Measurements from ENCODE around the gene PCGF3. TPM values are rescaled to one million over a fixed set of nuclear protein-coding genes. Genes with fewer than 3 reads are reported as not detected.
"Not testable (repeated sequence)": the region's sequence is repeated elsewhere in the genome, so short reads cannot be mapped to it uniquely, and the experiment has no call there.

PCGF3 gene
- total RNA-seq, 4 donors from 2014 or later, result 14.5 to 31.9 (median 21.6) TPM

DNA sequence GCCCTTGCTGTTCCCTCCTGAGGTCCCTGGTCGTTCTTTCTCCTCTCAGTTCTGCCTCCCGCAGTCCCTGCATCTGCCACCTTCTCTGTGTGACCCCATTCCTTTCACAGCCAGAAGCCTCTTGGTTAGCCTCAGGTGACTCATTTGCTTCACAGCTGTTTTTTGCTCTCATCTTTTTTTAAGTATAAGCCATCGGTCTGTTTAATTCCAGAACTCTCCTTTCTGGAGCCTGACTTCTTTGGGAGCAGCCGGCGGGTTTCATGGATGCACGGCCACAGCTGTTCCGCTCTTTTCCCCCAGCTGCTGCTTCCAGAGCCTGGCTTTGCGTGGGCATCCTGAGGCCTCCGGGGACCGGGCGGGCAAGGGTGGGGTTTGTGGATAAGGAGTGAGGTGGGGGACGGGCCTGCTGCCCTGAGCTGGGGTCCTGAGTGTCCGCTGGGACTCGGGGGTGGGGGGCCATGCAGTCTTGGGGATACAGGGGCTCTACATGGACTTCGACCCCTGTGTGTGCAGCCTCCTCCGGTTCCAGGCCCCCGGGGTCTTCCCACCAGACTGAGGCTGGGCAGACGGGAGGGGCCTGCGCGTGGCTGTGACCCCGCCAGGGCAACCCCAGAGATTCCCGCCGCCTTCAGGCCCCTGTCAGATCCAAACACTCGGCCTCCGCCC is 46.7 kb downstream of the PCGF3 start:
- in situ Hi-C loops (cut with MboI; ENCODE audit: low sequenced_read_pairs in 4 of 4), result no loop called here
- ATAC-seq, result no peak
- TF ChIP-seq POLR2A (IDR thresholded peaks at IDR 0.05), result no peak
- TF ChIP-seq, protein P1, sequence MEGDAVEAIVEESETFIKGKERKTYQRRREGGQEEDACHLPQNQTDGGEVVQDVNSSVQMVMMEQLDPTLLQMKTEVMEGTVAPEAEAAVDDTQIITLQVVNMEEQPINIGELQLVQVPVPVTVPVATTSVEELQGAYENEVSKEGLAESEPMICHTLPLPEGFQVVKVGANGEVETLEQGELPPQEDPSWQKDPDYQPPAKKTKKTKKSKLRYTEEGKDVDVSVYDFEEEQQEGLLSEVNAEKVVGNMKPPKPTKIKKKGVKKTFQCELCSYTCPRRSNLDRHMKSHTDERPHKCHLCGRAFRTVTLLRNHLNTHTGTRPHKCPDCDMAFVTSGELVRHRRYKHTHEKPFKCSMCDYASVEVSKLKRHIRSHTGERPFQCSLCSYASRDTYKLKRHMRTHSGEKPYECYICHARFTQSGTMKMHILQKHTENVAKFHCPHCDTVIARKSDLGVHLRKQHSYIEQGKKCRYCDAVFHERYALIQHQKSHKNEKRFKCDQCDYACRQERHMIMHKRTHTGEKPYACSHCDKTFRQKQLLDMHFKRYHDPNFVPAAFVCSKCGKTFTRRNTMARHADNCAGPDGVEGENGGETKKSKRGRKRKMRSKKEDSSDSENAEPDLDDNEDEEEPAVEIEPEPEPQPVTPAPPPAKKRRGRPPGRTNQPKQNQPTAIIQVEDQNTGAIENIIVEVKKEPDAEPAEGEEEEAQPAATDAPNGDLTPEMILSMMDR (IDR thresholded peaks at IDR 0.05 in 4 of 5, conservative IDR thresholded peaks at IDR 0.05 in 1 of 5), result no peak
- Histone ChIP-seq H3K9me3 (no peaks in the 10 kb centered on the region), H3K4me3 (no peak overlapping the region), H3K36me3 (no peaks in the 10 kb centered on the region), H3K4me1 (peaks cover 0 to 8% of the 10 kb centered on the region in 2 donors), H3K27me3 (no peaks in the 10 kb centered on the region), H3K27ac (no peak overlapping the region)
- intact Hi-C loops (cut with DNase I; ENCODE audit: low total_unique reads), result no loop called here
- DNase-seq, result no peak

DNA sequence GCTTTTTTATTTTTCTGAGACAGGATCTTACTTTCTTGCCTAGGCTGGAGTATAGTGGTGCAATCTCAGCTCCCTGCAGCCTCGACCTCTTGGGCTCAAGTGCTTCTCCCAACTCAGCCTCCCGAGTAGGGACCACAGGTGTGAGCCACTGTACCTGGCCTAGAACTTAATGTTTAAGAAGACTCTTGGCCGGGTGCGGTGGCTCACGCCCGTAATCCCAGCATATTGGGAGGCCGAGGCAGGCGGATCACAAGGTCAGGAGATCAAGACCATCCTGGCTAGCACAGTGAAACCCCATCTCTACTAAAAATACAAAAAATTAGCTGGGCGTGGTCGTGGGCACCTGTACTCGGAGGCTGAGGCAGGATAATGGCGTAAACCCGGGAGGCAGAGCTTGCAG is 47.6 kb downstream of the PCGF3 start:
- H3K27ac ChIP-seq; H3K4me3 ChIP-seq; H3K4me1 ChIP-seq; H3K9me3 ChIP-seq; ATAC-seq; intact Hi-C loops (cut with DNase I; ENCODE audit: low total_unique reads); in situ Hi-C loops (cut with MboI; ENCODE audit: low sequenced_read_pairs in 4 of 4); H3K27me3 ChIP-seq; DNase-seq; H3K36me3 ChIP-seq: not testable (repeated sequence)

DNA sequence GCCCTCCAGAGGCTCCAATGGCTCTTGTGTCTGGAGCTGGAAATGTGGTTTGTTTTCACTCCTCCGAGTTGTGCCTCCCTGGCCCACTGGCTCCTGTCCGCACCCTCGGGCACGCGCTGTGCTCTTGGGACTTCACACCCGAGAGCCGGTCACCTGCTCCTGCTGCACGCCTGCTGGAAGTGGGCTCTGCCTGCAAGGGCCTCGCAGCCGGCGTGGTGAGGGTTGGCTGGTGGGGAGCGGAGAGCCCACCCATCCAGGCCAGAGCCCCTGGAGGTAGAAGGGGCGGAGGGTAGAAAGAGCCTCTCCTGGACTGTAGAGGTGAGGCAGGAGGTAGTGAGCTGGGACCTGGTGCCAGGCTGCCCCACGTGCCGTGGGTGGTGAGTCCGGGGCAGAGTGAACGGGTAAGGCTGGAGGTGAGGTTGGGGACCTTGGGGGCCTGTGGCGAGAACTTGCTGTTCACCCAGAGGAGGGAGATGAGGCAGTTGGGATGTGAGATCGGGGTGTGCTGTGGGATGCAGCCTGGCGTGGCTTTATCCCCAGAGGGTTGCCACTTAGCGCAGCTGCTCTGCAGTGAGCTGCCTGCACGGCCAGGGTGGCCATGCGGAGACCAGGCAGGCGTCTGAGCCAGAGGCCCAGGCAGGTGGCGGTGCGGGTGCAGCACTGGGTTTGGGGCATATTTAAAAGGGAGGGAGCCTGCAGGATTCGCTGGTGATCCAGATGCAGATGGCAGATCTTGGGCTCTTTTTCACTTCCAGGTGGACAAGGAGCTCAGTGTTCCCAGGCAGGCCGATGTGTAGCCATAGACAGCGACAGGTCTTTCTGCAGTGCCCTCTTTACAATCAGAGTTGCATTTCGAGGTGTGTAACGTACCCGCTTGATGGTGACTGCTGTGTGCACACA is 48.8 kb downstream of the PCGF3 start:
- intact Hi-C loops (cut with DNase I; ENCODE audit: low total_unique reads) (no loop called here), in situ Hi-C loops (cut with MboI; ENCODE audit: low sequenced_read_pairs in 4 of 4) (no loop called here)
- H3K4me3 ChIP-seq, result no peak overlapping the region
- ATAC-seq (no peak), DNase-seq (no peak)
- H3K27ac ChIP-seq, result no peak overlapping the region
- peaks cover 0 to 8% of the 10 kb centered on the region in 2 donors for H3K4me1 ChIP-seq
- H3K27me3 ChIP-seq, result no peaks in the 10 kb centered on the region
- no peaks in the 10 kb centered on the region for H3K36me3 ChIP-seq
- H3K9me3 ChIP-seq, result no peaks in the 10 kb centered on the region
- TF ChIP-seq POLR2A (IDR thresholded peaks at IDR 0.05), result no peak
- TF ChIP-seq, protein P1 (IDR thresholded peaks at IDR 0.05 in 4 of 5, conservative IDR thresholded peaks at IDR 0.05 in 1 of 5), result no peak

DNA sequence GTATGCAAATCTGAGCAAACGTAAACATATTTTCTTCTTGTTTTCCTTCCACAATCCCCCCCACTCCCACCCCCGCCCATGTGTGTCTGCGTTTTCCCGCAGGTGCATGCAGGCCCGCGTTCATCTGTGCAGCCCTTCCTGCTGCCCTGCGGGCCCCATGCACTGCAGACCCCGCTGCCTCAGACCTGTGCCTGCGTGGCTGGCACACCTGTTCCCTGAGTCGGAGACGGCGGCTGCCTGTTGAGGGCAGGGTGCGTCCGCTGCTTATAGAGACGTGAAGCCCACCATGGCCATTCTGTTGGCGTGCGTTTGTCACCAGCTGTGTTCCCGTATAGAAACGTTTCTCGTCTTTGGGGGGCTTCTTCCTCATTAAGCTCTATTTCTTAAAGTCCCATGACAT is 51.5 kb downstream of the PCGF3 start:
- ATAC-seq (no peak), DNase-seq (no peak)
- Histone ChIP-seq H3K4me3 (no peak overlapping the region), H3K36me3 (peaks cover 0 to 14% of the 10 kb centered on the region in 2 donors), H3K4me1 (peaks cover 0 to 2% of the 10 kb centered on the region in 2 donors), H3K27me3 (no peaks in the 10 kb centered on the region), H3K27ac (no peak overlapping the region), H3K9me3 (no peaks in the 10 kb centered on the region)
- TF ChIP-seq, protein P1 (IDR thresholded peaks at IDR 0.05 in 4 of 5, conservative IDR thresholded peaks at IDR 0.05 in 1 of 5), result no peak
- no peak for TF ChIP-seq POLR2A (IDR thresholded peaks at IDR 0.05)
- intact Hi-C loops (cut with DNase I; ENCODE audit: low total_unique reads), result no loop called here
- in situ Hi-C loops (cut with MboI; ENCODE audit: low sequenced_read_pairs in 4 of 4), result no loop called here

DNA sequence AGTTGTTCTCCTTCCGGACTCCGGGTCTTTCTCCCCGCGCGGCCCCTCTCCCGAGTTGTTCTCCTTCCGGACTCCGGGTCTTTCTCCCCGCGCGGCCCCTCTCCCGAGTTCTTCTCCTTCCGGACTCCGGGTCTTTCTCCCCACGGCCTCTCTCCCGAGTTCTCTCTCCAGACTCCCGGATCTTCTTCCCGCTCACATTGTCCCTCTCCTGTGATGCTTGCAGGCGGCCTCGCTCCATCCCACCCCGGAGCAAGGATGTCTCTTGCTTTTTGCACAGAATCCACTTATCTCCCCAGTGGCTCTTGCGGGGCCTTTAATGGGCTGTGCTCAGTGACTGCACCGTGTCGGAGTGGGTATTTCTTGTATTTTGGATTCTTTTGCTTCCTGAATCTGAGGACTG is 54.2 kb downstream of the PCGF3 start:
- H3K4me3 ChIP-seq; in situ Hi-C loops (cut with MboI; ENCODE audit: low sequenced_read_pairs in 4 of 4); H3K9me3 ChIP-seq; DNase-seq; intact Hi-C loops (cut with DNase I; ENCODE audit: low total_unique reads); H3K4me1 ChIP-seq; H3K27ac ChIP-seq; H3K27me3 ChIP-seq; ATAC-seq: not testable (repeated sequence)
- peaks cover 0 to 35% of the 10 kb centered on the region in 2 donors for H3K36me3 ChIP-seq

Measured in gastrocnemius medialis (tissue), 4 donors.